COLO668 (cell line): ENCODE data around the gene SERTAD3.
"Not testable (repeated sequence)": the region's sequence is repeated elsewhere in the genome, so short reads cannot be mapped to it uniquely, and the experiment has no call there.

Source experiments
- DNase-seq: peaks from one replicate; lab custom pipeline; 2025; ENCODE audit not compliant: unreplicated experiment; lab: John Stamatoyannopoulos, UW

SERTAD3 gene

GRCh38 chr19:40444000-40444824, at the start of gene SERTAD3:
Gene SERTAD3 (minus strand): TSS chr19:40444335. CDS start chr19:40442080, 2,255 bp downstream.
- peak; percentile 97 for DNase-seq

- DNase-seq: no peak
Measured at GRCh38 chr19:40493778-40494177, 49.6 kb upstream of the SERTAD3 start.

- no peak for DNase-seq
Measured at GRCh38 chr19:40492274-40492673, 48.1 kb upstream of the SERTAD3 start.

GRCh38 chr19:40489882-40490230, 45.7 kb upstream of the SERTAD3 start:
- DNase-seq: no peak

GRCh38 chr19:40486017-40486416, 41.9 kb upstream of the SERTAD3 start:
- DNase-seq: no peak

GRCh38 chr19:40475878-40476644, 31.9 kb upstream of the SERTAD3 start:
- DNase-seq: not testable (repeated sequence)

GRCh38 chr19:40474737-40475136, 30.6 kb upstream of the SERTAD3 start:
- no peak for DNase-seq

- no peak for DNase-seq
Measured at GRCh38 chr19:40472516-40472915, 28.4 kb upstream of the SERTAD3 start.

GRCh38 chr19:40471111-40471510, 27.0 kb upstream of the SERTAD3 start:
- DNase-seq: no peak

GRCh38 chr19:40469011-40469410, 24.9 kb upstream of the SERTAD3 start:
- DNase-seq: no peak

- no peak for DNase-seq
Measured at GRCh38 chr19:40466985-40467734, 23.0 kb upstream of the SERTAD3 start, which contains the start of gene SPTBN4. Gene SPTBN4 (plus strand): TSS chr19:40467001. CDS start chr19:40472622, 5,621 bp downstream.

- peak; percentile 30 for DNase-seq
Measured at GRCh38 chr19:40466219-40466984, 22.3 kb upstream of the SERTAD3 start.

GRCh38 chr19:40465557-40466218, 21.6 kb upstream of the SERTAD3 start, which contains the start of gene BLVRB:
Gene BLVRB (minus strand): TSS chr19:40465745. CDS start chr19:40465688, 57 bp downstream.
- DNase-seq: peak; percentile 93

- DNase-seq: peak; percentile 30
Measured at GRCh38 chr19:40465025-40465556, 21.0 kb upstream of the SERTAD3 start.

GRCh38 chr19:40464059-40465024, 20.2 kb upstream of the SERTAD3 start:
- DNase-seq: peak; percentile 73

- DNase-seq: not testable (repeated sequence)
Measured at GRCh38 chr19:40463587-40464037, 19.5 kb upstream of the SERTAD3 start.

GRCh38 chr19:40461669-40462221, 17.6 kb upstream of the SERTAD3 start:
- no peak for DNase-seq

GRCh38 chr19:40460185-40460584, 16.1 kb upstream of the SERTAD3 start:
- no peak for DNase-seq
